Calu3 (cell line): ENCODE measurements around the gene OR2C3. TPM values are rescaled to one million over a fixed set of nuclear protein-coding genes. Genes with fewer than 3 reads are reported as not detected.

Source experiments
- Bru-seq: library from RNA; stranded (reverse); fragments of 400-500 nt; gene quantifications from one replicate; lab custom pipeline; 2021; lab: Mats Ljungman, UMichigan
- BruChase-seq, 2 experiments: library from RNA; stranded (reverse); fragments of 400-500 nt; gene quantifications; one replicate each; lab custom pipeline; 2021; lab: Mats Ljungman, UMichigan
- BruUV-seq: library from RNA; stranded (reverse); fragments of 400-500 nt; replicated peaks from 2 replicates; lab custom pipeline; 2021; lab: Mats Ljungman, UMichigan
- CTCF ChIA-PET: fragments of 300-600 bp; sonication (Branson Sonifier 250); formaldehyde crosslinking; loops from one replicate; lab custom pipeline; 2022; ENCODE audit warnings: antibody characterized with exemption; lab: Charles Lee
- DNase-seq: peaks from one replicate; pipeline ENCODE4 v3.0.0; 2022
- H3K27ac Mint-ChIP-seq: one replicate; pipeline ENCODE4 v1.8.0; 2022; ENCODE audit warnings: mixed read lengths; ENCODE audit not compliant: unreplicated experiment
- H3K27me3 Mint-ChIP-seq: one replicate; pipeline ENCODE4 v1.8.0; 2022; ENCODE audit warnings: mixed read lengths; ENCODE audit not compliant: unreplicated experiment
- H3K36me3 Mint-ChIP-seq: one replicate; pipeline ENCODE4 v1.8.0; 2022; ENCODE audit warnings: mild to moderate bottlenecking, moderate library complexity, mixed read lengths; ENCODE audit not compliant: insufficient read depth, unreplicated experiment
- H3K4me1 Mint-ChIP-seq: one replicate; pipeline ENCODE4 v1.8.0; 2022; ENCODE audit warnings: mild to moderate bottlenecking, low read depth, mixed read lengths; ENCODE audit not compliant: unreplicated experiment
- H3K4me3 Mint-ChIP-seq: one replicate; pipeline ENCODE4 v1.8.0; 2022; ENCODE audit warnings: mild to moderate bottlenecking, low read depth, moderate library complexity, mixed read lengths; ENCODE audit not compliant: unreplicated experiment
- H3K9me3 Mint-ChIP-seq: one replicate; pipeline ENCODE4 v1.8.0; 2022; ENCODE audit warnings: low read depth, mixed read lengths; ENCODE audit not compliant: unreplicated experiment
- CTCF ChIP-seq: fragments of 200-600 bp; IDR thresholded peaks from one replicate; pipeline ENCODE4 v1.8.0; 2022; ENCODE audit warnings: antibody characterized with exemption; ENCODE audit not compliant: unreplicated experiment
- intact Hi-C: fragments of 100-400 bp; cut with micrococcal nuclease; formaldehyde crosslinking; loops from one replicate; pipeline ENCODE4 v1.10.0; 2022; ENCODE audit not compliant: unreplicated experiment
- long read RNA-seq: library from polyadenylated mRNA; stranded (forward); transcript quantifications from one replicate; pipeline ENCODE4 v2.0.0, GENCODE V29; 2022
- total RNA-seq: library from RNA; stranded (reverse); gene quantifications from 2 replicates; pipeline ENCODE4 v1.2.3, GENCODE V29; 2022

The OR2C3 gene
- total RNA-seq, result not detected in 2 replicates
- Bru-seq, nascent RNA, result not detected
- not detected for BruChase-seq, experiment 1, labeled RNA remaining after a 6-hour chase
- BruChase-seq, experiment 2, labeled RNA remaining after a 2-hour chase, result not detected
- long read RNA-seq, result 0 reads

GRCh38 chr1:247536340-247536739 is at the start of gene OR2C3:
Gene OR2C3 (minus strand): TSS chr1:247536440. CDS start chr1:247532511, 3,929 bp downstream.
- no peak for DNase-seq
- H3K9me3 Mint-ChIP-seq, result peaks cover 31% of the 10 kb centered on the region
- intact Hi-C loops, result no loop called here
- H3K27me3 Mint-ChIP-seq, result no peaks in the 10 kb centered on the region
- no peak within 1 kb of the TSS for H3K4me3 Mint-ChIP-seq
- H3K36me3 Mint-ChIP-seq, result no peaks in the 10 kb centered on the region
- no peak within 1 kb of the TSS for H3K27ac Mint-ChIP-seq
- no peak for TF ChIP-seq CTCF
- no peaks in the 10 kb centered on the region for H3K4me1 Mint-ChIP-seq
- BruUV-seq, result no TSS peak
- CTCF ChIA-PET, result no interaction called here

- Mint-ChIP-seq H3K4me3 (no peak overlapping the region), H3K27me3 (no peaks in the 10 kb centered on the region), H3K36me3 (no peaks in the 10 kb centered on the region), H3K9me3 (peaks cover 23% of the 10 kb centered on the region), H3K27ac (no peak overlapping the region), H3K4me1 (no peaks in the 10 kb centered on the region)
- no peak for DNase-seq
- no TSS peak for BruUV-seq
- TF ChIP-seq CTCF, result no peak
- intact Hi-C loops, result no loop called here
- CTCF ChIA-PET, result no interaction called here
Observed at GRCh38 chr1:247578946-247579460, 42.8 kb upstream of the OR2C3 start.

DNA sequence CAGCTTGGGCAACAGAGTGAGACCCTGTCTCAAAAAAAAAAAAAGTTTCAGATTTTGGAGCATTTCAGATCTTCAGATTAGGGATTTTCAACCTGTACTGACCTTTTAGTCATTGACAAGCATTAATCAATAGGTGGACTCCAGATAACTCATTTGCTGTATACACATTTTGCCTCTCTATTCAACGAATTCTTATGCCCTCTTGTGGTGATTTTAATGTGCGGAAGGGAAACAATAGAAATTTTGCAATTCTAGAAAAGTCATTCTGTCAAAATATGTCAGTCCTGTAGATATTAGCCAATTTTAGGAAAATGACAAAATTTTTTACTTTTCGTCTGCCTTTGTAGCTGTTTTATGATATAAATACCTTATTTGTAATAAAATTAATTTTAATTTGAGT is 40.3 kb upstream of the OR2C3 start:
- no TSS peak for BruUV-seq
- no peaks in the 10 kb centered on the region for H3K4me1 Mint-ChIP-seq
- H3K4me3 Mint-ChIP-seq, result no peak overlapping the region
- no peaks in the 10 kb centered on the region for H3K36me3 Mint-ChIP-seq
- CTCF ChIA-PET, result no interaction called here
- no peak for TF ChIP-seq CTCF
- H3K27ac Mint-ChIP-seq, result no peak overlapping the region
- DNase-seq, result no peak
- peaks cover 25% of the 10 kb centered on the region for H3K9me3 Mint-ChIP-seq
- H3K27me3 Mint-ChIP-seq, result no peaks in the 10 kb centered on the region
- intact Hi-C loops, result no loop called here

GRCh38 chr1:247574664-247575063 is 38.4 kb upstream of the OR2C3 start:
- DNase-seq, result no peak
- Mint-ChIP-seq H3K9me3 (peaks cover 29% of the 10 kb centered on the region), H3K4me3 (no peak overlapping the region), H3K27me3 (no peaks in the 10 kb centered on the region), H3K36me3 (no peaks in the 10 kb centered on the region), H3K27ac (no peak overlapping the region), H3K4me1 (no peaks in the 10 kb centered on the region)
- TF ChIP-seq CTCF, result no peak
- CTCF ChIA-PET, result no interaction called here
- BruUV-seq, result no TSS peak
- intact Hi-C loops, result no loop called here
